ENCODE results near the gene ELOVL5.
A peak's percentile ranks its signal among the peaks of the same experiment; 100 is the strongest.

ELOVL5 gene

DNA sequence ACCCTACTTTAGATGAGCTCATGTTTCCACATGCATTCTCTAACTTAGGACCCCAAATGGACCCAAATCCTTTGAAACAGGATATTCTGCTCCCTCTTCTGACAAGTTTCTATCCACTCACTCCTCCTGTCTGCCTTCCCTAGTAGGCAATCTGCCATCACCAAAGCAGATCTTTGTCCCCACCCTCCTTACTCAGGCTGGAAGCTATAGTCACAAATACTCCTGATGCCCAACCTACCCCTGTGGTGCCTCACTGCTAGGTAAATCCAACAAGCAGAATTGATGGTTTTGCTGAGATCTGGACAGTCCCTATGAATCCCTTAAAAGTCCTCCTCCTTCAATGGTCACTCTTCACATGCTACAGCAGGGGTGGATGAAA, 21.7 kb downstream of the ELOVL5 start:
- peak overlapping the region; percentile 74 for H3K27ac ChIP-seq
- TF ChIP-seq, protein P1, sequence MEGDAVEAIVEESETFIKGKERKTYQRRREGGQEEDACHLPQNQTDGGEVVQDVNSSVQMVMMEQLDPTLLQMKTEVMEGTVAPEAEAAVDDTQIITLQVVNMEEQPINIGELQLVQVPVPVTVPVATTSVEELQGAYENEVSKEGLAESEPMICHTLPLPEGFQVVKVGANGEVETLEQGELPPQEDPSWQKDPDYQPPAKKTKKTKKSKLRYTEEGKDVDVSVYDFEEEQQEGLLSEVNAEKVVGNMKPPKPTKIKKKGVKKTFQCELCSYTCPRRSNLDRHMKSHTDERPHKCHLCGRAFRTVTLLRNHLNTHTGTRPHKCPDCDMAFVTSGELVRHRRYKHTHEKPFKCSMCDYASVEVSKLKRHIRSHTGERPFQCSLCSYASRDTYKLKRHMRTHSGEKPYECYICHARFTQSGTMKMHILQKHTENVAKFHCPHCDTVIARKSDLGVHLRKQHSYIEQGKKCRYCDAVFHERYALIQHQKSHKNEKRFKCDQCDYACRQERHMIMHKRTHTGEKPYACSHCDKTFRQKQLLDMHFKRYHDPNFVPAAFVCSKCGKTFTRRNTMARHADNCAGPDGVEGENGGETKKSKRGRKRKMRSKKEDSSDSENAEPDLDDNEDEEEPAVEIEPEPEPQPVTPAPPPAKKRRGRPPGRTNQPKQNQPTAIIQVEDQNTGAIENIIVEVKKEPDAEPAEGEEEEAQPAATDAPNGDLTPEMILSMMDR (conservative IDR thresholded peaks at IDR 0.05): no peak
- no peak for TF ChIP-seq ZFX (IDR thresholded peaks at IDR 0.05)

DNA sequence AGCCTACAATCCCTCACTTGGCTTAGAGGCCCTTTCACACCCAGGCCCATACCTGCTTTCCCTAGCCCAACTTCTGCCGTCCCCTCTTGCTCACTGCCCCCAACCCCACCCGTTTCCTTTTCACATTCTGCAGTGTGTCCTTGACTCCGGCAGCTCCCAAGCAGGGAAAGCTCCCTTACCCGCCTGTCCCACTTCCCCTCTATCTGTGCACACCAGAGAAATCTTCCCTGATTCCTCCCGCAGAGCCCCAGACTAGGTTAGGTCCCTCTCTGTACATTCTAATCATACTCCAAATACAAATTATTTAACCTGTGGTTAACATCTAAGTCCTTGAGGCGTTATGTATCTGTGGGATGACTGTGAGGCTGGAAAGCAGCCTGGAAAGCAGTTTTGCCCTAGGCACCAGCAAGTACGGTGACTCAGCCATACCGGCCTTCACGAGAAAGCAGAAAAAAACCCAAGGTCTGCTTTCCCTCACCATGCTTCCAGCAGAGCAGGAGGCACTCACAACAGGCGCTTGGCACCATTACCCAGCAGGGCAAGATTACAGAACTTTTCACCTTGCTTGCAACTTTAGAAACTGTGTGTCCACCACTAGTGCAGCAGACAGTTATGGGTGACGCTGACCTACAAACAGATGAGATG, 22.3 kb downstream of the ELOVL5 start:
- TF ChIP-seq ZFX (IDR thresholded peaks at IDR 0.05): no peak
- TF ChIP-seq, protein P1 (conservative IDR thresholded peaks at IDR 0.05): no peak
- peak overlapping the region; percentile 74 for H3K27ac ChIP-seq

DNA sequence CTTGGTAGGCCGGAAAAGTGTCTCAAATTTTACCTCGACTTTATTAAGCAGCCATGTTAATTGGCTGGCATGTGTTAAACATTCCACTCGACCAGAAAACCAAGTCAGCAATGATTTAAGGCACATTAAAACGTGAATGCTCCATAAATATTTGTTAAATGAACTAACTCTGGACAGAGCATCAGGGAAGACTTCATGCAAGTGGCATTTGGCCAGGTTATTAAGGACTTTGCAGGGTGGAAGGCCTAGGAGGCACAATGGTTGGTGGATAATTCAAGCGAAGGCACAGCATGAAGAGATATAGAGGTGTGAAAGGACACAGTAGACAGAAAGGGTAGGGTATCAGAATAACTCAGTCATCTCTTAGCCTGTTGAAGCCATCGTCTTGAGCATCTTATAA, 23.0 kb downstream of the ELOVL5 start:
- H3K27ac ChIP-seq: peak overlapping the region; percentile 74
- TF ChIP-seq, protein P1 (conservative IDR thresholded peaks at IDR 0.05): no peak
- TF ChIP-seq ZFX (IDR thresholded peaks at IDR 0.05): no peak

DNA sequence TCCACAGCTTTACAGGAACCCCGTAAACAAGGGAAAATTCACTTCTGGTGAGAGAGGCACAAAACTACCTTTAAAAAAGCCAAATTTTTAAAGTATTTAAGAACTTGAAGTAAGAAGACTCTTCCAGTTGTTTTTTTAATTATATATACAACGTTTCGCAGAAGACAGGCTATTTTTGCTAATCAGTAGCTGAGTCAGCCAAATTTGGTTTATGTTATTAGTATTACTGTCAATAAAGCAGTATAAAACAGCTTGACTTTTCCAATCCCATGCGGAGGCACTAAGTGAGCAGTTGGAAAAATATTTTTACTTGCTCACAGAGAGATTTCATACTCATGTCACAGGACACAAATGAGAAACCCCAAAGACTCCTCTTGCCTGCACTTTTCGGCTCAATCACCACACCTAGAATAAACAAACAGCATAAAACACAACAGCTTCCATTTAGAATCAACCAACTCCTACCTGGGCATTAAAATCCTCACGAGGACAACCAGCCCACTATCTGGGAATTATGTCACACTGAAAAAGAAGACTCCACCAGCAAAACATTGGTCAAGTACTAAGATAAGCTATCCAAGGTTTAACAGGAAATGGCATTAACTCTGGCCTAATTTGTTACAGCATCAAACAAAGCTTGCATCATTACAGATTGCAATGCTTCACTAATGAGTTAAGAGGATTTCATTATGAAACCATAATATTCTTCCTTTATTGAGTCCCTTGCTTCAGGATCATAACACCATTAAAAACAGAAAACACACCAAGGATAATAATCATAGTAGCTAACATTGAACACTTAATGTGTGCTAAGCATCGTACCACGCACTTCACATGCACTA, 26.3 kb downstream of the ELOVL5 start:
- TF ChIP-seq, protein P1 (conservative IDR thresholded peaks at IDR 0.05): no peak
- no peak for TF ChIP-seq ZFX (IDR thresholded peaks at IDR 0.05)

DNA sequence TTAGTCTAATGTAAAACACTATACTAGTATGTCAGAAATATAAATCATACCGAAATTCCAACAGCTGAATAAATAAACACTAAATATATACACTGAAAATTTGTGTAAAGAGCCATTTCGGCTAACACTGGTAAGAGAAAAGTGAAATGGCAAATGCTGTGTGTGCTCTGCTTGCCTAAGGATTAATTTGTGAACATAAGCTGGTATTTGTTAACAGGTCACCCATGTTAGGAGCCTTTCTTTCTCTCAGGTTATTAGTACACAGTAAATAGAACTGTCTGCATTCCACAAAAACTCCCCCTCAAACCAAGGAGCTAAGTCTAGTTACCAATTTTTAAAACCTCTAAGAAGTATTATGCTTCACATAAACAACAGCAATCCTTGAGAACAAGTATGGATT, 27.0 kb downstream of the ELOVL5 start:
- TF ChIP-seq ZFX (IDR thresholded peaks at IDR 0.05): no peak
- TF ChIP-seq, protein P1 (conservative IDR thresholded peaks at IDR 0.05): no peak
- H3K27ac ChIP-seq: no peak overlapping the region

More for the DNA sequence above, 26.3 kb downstream of the ELOVL5 start:
- no peak overlapping the region for H3K27ac ChIP-seq

DNA sequence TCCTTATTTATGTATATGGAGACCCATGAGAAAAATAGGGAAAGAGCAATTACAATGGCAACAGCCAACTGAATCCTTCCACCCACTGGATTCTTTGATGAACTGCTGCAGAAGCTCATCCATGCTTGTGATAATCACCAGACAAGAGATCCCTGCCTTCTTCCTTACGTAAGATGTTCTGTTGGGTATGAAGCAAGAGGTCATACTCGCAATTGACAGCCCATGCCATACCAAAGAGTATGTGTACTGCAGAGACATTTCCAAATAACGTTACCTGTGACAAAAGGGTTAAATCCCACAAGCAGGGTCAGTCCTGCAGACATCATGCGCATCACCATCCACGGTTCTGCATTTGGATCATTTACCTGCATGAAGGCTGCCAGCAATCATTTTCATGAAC, 27.8 kb downstream of the ELOVL5 start:
- H3K27ac ChIP-seq: no peak overlapping the region; the same call in 1 of the 2 replicates
- TF ChIP-seq, protein P1 (conservative IDR thresholded peaks at IDR 0.05): no peak
- TF ChIP-seq ZFX (IDR thresholded peaks at IDR 0.05): no peak

DNA sequence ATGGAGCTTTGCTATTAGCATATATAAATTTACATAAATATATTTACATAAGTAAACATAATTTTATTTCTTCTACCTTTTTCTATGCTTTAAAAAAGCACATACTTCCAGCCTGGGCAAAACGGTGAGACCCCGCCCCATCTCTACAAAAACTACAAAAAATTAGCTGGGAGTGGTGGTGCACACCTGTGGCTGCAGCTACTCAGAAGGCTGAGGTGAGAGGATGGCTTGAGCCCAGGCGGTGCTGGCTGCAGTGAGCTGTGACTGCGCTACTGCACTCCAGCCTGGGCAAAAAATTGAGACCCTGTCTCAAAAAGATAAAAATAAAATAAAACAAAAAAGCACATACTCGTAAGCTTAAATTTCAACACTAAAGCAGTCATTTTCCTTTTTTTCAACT, 30.3 kb downstream of the ELOVL5 start:
- H3K27ac ChIP-seq: no peak overlapping the region
- TF ChIP-seq ZFX (IDR thresholded peaks at IDR 0.05): no peak
- TF ChIP-seq, protein P1 (conservative IDR thresholded peaks at IDR 0.05): no peak

Measured in C4-2B (cell line).